ENCODE measurements around the gene PLA2G15.

The PLA2G15 gene

DNA sequence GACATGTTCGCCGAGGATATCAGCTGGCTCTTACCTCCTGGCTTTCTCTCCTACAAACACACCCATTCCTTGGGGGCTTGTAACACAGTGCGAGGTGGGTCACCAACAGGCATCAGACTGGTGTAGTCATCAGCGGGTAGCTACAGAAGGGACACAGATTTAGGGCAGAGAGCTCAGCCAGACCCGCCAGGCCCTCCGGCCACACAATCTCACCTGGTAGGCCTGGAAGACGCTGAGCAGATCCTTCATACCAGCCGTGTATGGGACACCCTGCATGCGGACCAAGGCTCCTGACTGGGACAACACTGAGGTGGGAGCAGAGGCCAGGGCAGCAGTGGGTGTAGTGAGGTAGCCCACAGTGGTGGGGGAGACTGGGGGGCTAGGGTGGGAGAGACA lies 15.0 kb upstream of the PLA2G15 start:
- peaks cover 0 to 16% (median 3%) of the 10 kb centered on the region in 4 donors for H3K4me1 ChIP-seq
- no peak overlapping the region for H3K27ac ChIP-seq
- TF ChIP-seq, protein P1, sequence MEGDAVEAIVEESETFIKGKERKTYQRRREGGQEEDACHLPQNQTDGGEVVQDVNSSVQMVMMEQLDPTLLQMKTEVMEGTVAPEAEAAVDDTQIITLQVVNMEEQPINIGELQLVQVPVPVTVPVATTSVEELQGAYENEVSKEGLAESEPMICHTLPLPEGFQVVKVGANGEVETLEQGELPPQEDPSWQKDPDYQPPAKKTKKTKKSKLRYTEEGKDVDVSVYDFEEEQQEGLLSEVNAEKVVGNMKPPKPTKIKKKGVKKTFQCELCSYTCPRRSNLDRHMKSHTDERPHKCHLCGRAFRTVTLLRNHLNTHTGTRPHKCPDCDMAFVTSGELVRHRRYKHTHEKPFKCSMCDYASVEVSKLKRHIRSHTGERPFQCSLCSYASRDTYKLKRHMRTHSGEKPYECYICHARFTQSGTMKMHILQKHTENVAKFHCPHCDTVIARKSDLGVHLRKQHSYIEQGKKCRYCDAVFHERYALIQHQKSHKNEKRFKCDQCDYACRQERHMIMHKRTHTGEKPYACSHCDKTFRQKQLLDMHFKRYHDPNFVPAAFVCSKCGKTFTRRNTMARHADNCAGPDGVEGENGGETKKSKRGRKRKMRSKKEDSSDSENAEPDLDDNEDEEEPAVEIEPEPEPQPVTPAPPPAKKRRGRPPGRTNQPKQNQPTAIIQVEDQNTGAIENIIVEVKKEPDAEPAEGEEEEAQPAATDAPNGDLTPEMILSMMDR (IDR thresholded peaks at IDR 0.05): no peak
- H3K9me3 ChIP-seq: no peaks in the 10 kb centered on the region
- H3K27me3 ChIP-seq: no peaks in the 10 kb centered on the region
- peaks cover 0 to 45% (median 0%) of the 10 kb centered on the region in 3 donors for H3K36me3 ChIP-seq
- no peak overlapping the region for H3K4me3 ChIP-seq
- DNase-seq: peak in 1 of 2 donors; percentile 63
- intact Hi-C loops (cut with DNase I; ENCODE audit: low total_unique reads): loop anchor here (10.0 kb wide), 1 partner anchor 145 kb away; the partner anchor contains the start of gene NFATC3

DNA sequence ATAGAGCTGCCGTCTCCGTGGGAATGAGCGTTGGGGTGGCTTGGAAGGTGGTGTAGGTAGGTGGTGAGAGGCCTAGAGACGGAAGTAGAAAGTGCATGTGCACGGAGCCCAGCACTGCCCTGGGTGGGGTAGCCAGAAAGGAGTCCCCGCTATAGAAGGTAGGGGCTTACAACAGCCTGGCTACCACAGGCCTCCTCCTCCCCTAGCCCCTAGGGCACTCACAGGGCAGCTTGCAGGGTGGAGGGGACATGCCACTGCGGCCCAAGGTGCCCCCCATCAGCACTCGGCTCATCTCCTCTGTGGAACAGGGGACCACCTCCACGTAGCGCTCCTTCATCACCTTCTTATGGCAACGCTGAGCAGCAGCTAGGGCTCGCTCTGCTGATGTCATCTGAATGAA lies 14.2 kb upstream of the PLA2G15 start:
- Histone ChIP-seq H3K9me3 (no peaks in the 10 kb centered on the region), H3K27ac (no peak overlapping the region), H3K4me1 (peaks cover 0 to 21% (median 6%) of the 10 kb centered on the region in 4 donors), H3K27me3 (no peaks in the 10 kb centered on the region), H3K4me3 (no peak overlapping the region), H3K36me3 (peaks cover 0 to 45% (median 0%) of the 10 kb centered on the region in 3 donors)
- TF ChIP-seq, protein P1 (IDR thresholded peaks at IDR 0.05): no peak
- intact Hi-C loops (cut with DNase I; ENCODE audit: low total_unique reads): loop anchor here (10.0 kb wide), 1 partner anchor 146 kb away; the partner anchor contains the start of gene NFATC3
- DNase-seq: no peak

DNA sequence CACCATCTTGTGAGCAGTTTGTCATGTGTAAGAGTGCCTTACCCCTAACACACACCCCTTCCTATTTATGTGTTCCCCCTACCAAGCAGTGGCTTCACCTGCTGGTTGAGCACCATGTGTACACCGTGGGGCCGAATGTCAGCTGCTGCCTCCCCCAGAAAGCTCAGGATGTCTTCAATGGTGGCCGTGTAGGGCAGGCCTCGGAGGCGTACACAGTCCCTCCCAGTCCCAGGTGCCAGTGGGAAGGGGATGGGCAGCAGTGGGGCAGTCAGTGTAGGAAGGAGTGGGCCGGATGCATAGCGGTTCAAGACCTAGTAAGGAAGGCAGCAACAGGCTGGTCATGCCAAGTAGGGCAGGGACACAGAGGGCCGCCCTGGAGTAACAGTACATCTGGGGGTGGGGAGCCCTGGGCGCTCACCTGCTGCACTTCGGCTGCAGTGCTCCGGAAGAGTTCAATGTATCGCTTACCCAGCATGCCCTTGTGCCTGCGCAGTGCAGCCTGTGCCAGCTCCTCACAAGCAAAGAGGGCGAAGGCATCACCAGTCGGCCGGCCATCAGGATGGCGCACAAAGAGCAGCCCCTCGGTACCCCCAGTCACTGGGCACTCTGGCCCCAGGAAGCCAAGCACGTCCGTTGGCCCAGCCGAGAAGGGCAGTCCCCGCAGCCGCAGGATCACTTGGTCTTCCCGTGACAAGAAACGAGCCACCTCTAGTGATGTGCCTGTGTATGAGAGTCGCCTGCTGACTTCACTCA lies 13.6 kb upstream of the PLA2G15 start:
- TF ChIP-seq, protein P1 (IDR thresholded peaks at IDR 0.05): no peak
- no peak overlapping the region for H3K27ac ChIP-seq
- H3K4me1 ChIP-seq: peaks cover 0 to 27% (median 12%) of the 10 kb centered on the region in 4 donors
- no peaks in the 10 kb centered on the region for H3K9me3 ChIP-seq
- peak in 1 of 2 donors; percentile 66 for DNase-seq
- H3K4me3 ChIP-seq: no peak overlapping the region
- intact Hi-C loops (cut with DNase I; ENCODE audit: low total_unique reads): loop anchor here (10.0 kb wide), 1 partner anchor 147 kb away; the partner anchor contains the start of gene NFATC3
- H3K27me3 ChIP-seq: no peaks in the 10 kb centered on the region
- H3K36me3 ChIP-seq: peaks cover 0 to 39% (median 0%) of the 10 kb centered on the region in 3 donors

DNA sequence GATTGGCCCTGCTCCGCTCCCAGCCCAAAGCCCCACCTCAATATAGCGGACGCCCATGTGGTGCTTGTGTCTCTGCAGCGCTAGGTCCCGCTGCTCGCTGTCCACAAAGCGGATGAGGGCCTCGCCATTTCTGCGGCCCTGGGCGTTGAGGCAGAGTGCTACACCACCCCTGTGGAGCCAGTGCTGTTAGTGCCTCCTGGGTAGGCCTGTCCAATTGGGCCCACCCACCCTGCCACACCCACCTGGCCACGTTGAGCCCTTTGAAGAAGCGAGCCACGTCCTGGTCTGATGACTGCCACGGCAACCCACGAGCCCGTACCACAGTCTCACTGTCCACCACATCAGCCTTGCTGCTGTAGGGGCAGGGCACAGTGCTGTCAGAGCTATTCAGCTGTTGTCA lies 12.8 kb upstream of the PLA2G15 start:
- DNase-seq: peak in 1 of 2 donors; percentile 64
- intact Hi-C loops (cut with DNase I; ENCODE audit: low total_unique reads): loop anchor here (10.0 kb wide), 1 partner anchor 148 kb away; the partner anchor contains the start of gene NFATC3
- H3K4me1 ChIP-seq: peaks cover 0 to 34% (median 17%) of the 10 kb centered on the region in 4 donors
- H3K27ac ChIP-seq: no peak overlapping the region
- H3K36me3 ChIP-seq: peaks cover 0 to 38% (median 0%) of the 10 kb centered on the region in 3 donors
- TF ChIP-seq, protein P1 (IDR thresholded peaks at IDR 0.05): no peak
- no peaks in the 10 kb centered on the region for H3K27me3 ChIP-seq
- no peak overlapping the region for H3K4me3 ChIP-seq
- no peaks in the 10 kb centered on the region for H3K9me3 ChIP-seq

DNA sequence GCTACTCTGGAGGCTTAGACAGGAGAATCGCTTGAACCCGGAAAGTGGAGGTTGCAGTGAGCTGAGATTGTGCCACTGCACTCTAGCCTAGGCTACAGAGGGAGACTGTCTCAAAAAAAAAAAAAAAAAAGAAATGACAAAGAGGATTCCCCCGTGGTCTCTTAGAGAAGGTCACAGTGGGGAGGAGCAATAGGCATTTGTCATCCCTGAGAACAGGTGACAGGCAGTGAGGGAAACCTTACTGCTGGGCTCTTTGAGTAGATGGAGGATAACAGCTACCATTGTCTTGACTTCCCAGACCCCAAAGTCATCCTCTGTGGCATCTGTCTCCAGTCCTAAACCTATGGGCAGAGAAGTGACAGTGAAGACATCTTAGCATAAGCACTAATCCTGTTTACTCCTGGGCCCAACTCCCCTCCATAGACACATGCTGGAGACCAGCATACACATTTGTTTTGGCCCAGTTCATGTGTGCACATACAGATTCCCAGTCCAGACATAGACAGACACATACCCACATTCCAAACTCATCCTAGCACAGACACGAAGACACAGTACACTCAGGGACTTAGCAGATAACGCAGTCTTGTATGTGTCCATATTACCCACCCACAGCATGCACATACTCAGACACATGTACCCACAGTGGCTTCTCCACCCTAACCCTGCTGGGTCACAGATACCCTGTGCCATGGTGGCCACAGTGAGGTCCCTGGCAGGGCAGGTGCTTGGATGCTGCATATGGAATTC lies 11.9 kb upstream of the PLA2G15 start:
- intact Hi-C loops (cut with DNase I; ENCODE audit: low total_unique reads): loop anchor here (10.0 kb wide), 1 partner anchor 148 kb away; the partner anchor contains the start of gene NFATC3
- no peaks in the 10 kb centered on the region for H3K9me3 ChIP-seq
- no peak for DNase-seq
- TF ChIP-seq, protein P1 (IDR thresholded peaks at IDR 0.05): no peak
- H3K27me3 ChIP-seq: no peaks in the 10 kb centered on the region
- H3K4me1 ChIP-seq: peaks cover 0 to 39% (median 22%) of the 10 kb centered on the region in 4 donors
- peaks cover 0 to 34% (median 0%) of the 10 kb centered on the region in 3 donors for H3K36me3 ChIP-seq
- H3K27ac ChIP-seq: no peak overlapping the region
- no peak overlapping the region for H3K4me3 ChIP-seq

Data from tibial artery (tissue), 4 donors.